ENCODE data around the gene PIANP. TPM values are rescaled to one million over a fixed set of nuclear protein-coding genes. Genes with fewer than 3 reads are reported as not detected.

PIANP gene
- total and polyA plus RNA-seq, 2 of the 4 experiments (the other 2 are of a cell fraction) = 0.18 to 6.8 TPM

DNA sequence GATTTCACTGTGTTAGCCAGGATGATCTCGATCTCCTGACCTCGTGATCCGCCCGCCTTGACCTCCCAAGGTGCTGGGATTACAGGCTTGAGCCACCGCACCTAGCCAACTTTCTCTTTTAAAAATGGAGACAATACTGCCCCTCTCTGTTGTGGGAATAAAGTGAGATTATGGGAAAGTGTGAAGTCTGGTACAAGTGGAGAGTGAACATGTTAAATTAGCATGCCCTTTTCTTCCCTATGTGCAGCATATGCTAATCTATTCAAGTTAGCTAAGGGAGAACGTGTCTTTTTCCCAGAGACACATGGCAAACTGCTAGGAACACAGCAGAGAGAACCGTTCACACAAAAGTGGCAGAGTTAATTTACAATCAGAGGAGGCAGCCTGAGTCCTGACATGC lies 24.7 kb upstream of the PIANP start:
- no peak overlapping the region for H3K4ac ChIP-seq (ENCODE audit: low read depth, low read length)
- H3K4me3 ChIP-seq (ENCODE audit: insufficient read depth, low read depth, low read length) = no peak overlapping the region
- WGBS, 2 experiments (ENCODE audit: extremely low coverage in 2 of 2, insufficient read length in 1 of 2) = 100% methylated on average over 1 of the region's 7 CpGs; no CpG with 5 or more reads in 1 of the 2 experiments
- 0 out of 2 replicates have a peak, but pooled peaks cover 2% of the 10 kb centered on the region for H3K4me1 ChIP-seq (ENCODE audit: control insufficient read depth, insufficient read depth, low read length)
- no peaks in the 10 kb centered on the region for H3K27me3 ChIP-seq (ENCODE audit: control insufficient read depth, insufficient read depth, low read length)
- dilution Hi-C loops (cut with HindIII; ENCODE audit: low sequenced_read_pairs, unreplicated experiment) (no loop called here), intact Hi-C loops (cut with micrococcal nuclease) (no loop called here), in situ Hi-C loops (cut with MboI; ENCODE audit: low sequenced_read_pairs) (no loop called here)
- no peak overlapping the region for H4K8ac ChIP-seq (ENCODE audit: low read depth in 2 of 2, low read length in 2 of 2)
- H2AK5ac ChIP-seq (ENCODE audit: low read depth, low read length) = no peak overlapping the region
- TF ChIP-seq RCOR1 (IDR thresholded peaks at IDR 0.05; ENCODE audit: insufficient replicate concordance, low read length) = no peak
- no peak for TF ChIP-seq CHD1 (IDR thresholded peaks at IDR 0.05; ENCODE audit: low read depth, low read length)
- TF ChIP-seq RAD21 (IDR thresholded peaks at IDR 0.05; ENCODE audit: low read length) = no peak
- no peak for TF ChIP-seq NFE2L2 (IDR thresholded peaks at IDR 0.05; ENCODE audit: low read depth, low read length)
- TF ChIP-seq SMC3 (IDR thresholded peaks at IDR 0.05; ENCODE audit: low read depth, low read length) = no peak
- TF ChIP-seq RFX5 (IDR thresholded peaks at IDR 0.05; ENCODE audit: low read depth, low read length) = no peak
- TF ChIP-seq POLR2A (IDR thresholded peaks at IDR 0.05; ENCODE audit: low read depth, low read length) = no peak
- no peak for TF ChIP-seq BHLHE40 (IDR thresholded peaks at IDR 0.05; ENCODE audit: low read depth, low read length)
- TF ChIP-seq MAZ (IDR thresholded peaks at IDR 0.05; ENCODE audit: borderline replicate concordance, low read depth, low read length) = no peak
- TF ChIP-seq, protein P1, sequence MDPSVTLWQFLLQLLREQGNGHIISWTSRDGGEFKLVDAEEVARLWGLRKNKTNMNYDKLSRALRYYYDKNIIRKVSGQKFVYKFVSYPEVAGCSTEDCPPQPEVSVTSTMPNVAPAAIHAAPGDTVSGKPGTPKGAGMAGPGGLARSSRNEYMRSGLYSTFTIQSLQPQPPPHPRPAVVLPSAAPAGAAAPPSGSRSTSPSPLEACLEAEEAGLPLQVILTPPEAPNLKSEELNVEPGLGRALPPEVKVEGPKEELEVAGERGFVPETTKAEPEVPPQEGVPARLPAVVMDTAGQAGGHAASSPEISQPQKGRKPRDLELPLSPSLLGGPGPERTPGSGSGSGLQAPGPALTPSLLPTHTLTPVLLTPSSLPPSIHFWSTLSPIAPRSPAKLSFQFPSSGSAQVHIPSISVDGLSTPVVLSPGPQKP (IDR thresholded peaks at IDR 0.05; ENCODE audit: borderline replicate concordance, low read depth, low read length) = no peak
- TF ChIP-seq, protein P2, sequence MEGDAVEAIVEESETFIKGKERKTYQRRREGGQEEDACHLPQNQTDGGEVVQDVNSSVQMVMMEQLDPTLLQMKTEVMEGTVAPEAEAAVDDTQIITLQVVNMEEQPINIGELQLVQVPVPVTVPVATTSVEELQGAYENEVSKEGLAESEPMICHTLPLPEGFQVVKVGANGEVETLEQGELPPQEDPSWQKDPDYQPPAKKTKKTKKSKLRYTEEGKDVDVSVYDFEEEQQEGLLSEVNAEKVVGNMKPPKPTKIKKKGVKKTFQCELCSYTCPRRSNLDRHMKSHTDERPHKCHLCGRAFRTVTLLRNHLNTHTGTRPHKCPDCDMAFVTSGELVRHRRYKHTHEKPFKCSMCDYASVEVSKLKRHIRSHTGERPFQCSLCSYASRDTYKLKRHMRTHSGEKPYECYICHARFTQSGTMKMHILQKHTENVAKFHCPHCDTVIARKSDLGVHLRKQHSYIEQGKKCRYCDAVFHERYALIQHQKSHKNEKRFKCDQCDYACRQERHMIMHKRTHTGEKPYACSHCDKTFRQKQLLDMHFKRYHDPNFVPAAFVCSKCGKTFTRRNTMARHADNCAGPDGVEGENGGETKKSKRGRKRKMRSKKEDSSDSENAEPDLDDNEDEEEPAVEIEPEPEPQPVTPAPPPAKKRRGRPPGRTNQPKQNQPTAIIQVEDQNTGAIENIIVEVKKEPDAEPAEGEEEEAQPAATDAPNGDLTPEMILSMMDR (conservative IDR thresholded peaks at IDR 0.05; ENCODE audit: low read depth, low read length) = no peak
- no peak for TF ChIP-seq MXI1 (IDR thresholded peaks at IDR 0.05; ENCODE audit: borderline replicate concordance, low read depth, low read length)
- no peak overlapping the region for H3K4me2 ChIP-seq (ENCODE audit: low read depth, low read length)
- H2AFZ ChIP-seq (replicated peaks; ENCODE audit: low read length, poor library complexity) = no peak overlapping the region
- peaks cover 25 to 39% of the 10 kb centered on the region in 2 experiments for H3K79me1 ChIP-seq (ENCODE audit: low read depth in 1 of 2, low read length in 2 of 2)
- DNase-seq (no peak), ATAC-seq (ENCODE audit: low read depth) (no peak)
- H3K27ac ChIP-seq (ENCODE audit: insufficient read depth, low read length) = no peak overlapping the region
- no peak overlapping the region for H2BK15ac ChIP-seq (ENCODE audit: low read depth, low read length)
- no peak overlapping the region for H3K14ac ChIP-seq (replicated peaks; ENCODE audit: low read depth, low read length)
- POLR2A ChIA-PET (ENCODE audit: unreplicated experiment) = no interaction called here
- CTCF ChIA-PET = no interaction called here
- BruUV-seq (replicated peaks) = no TSS peak
- H3K56ac ChIP-seq (ENCODE audit: extremely low read depth, insufficient read depth, low read length) = no peak overlapping the region
- H4K5ac ChIP-seq (ENCODE audit: low read depth, low read length) = no peak overlapping the region
- H3K23ac ChIP-seq (ENCODE audit: low read depth, low read length) = no peak overlapping the region
- H3K9me1 ChIP-seq (ENCODE audit: insufficient read depth, low read length) = peaks cover 2% of the 10 kb centered on the region; the same call in 1 of the 2 replicates
- no peak overlapping the region for H2BK5ac ChIP-seq (ENCODE audit: low read depth, low read length, poor library complexity, severe bottlenecking)
- H4K20me1 ChIP-seq (ENCODE audit: insufficient read depth, low read length) = no peaks in the 10 kb centered on the region
- no peaks in the 10 kb centered on the region for H3K9me3 ChIP-seq (ENCODE audit: control insufficient read depth, insufficient read depth, low read length)
- no peak overlapping the region for H2BK120ac ChIP-seq (ENCODE audit: low read depth, low read length)
- H3K18ac ChIP-seq (ENCODE audit: low read depth, low read length) = no peak overlapping the region
- H3K9ac ChIP-seq (ENCODE audit: low read depth, low read length) = no peak overlapping the region
- H3K36me3 ChIP-seq (ENCODE audit: control insufficient read depth, insufficient read depth, low read length) = peaks cover 28% of the 10 kb centered on the region
- no peak overlapping the region for H4K91ac ChIP-seq (ENCODE audit: insufficient read depth, low read depth, low read length)
- no peak overlapping the region for H2BK20ac ChIP-seq (ENCODE audit: low read depth, low read length)
- H2AK9ac ChIP-seq (replicated peaks; ENCODE audit: low read depth, low read length, poor library complexity) = no peak overlapping the region

All from IMR-90 (cell line).